ENCODE results near the gene PDE6A.
"Not testable (repeated sequence)": the region's sequence is repeated elsewhere in the genome, so short reads cannot be mapped to it uniquely, and the experiment has no call there.

PDE6A gene

DNA sequence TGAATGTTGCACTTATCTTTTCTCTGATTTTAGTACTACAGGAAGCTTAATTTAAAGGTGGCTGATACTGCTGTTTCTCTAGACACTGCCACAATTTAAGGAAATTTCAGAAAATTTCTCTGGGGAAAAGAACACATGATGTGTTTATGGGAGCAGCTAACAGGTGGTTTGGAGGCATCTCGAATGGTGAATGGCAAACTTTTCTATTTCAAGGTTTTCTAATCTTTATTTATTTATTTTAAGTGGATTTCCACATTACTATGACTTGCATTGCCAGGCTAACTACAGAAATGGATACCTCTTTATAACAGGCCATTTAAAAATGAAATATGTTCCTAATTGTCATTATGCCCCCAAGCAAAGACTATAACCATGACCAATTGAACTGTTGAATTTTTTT is 50.4 kb downstream of the PDE6A start:
- DNase-seq (ENCODE audit: low read depth): no peak

DNA sequence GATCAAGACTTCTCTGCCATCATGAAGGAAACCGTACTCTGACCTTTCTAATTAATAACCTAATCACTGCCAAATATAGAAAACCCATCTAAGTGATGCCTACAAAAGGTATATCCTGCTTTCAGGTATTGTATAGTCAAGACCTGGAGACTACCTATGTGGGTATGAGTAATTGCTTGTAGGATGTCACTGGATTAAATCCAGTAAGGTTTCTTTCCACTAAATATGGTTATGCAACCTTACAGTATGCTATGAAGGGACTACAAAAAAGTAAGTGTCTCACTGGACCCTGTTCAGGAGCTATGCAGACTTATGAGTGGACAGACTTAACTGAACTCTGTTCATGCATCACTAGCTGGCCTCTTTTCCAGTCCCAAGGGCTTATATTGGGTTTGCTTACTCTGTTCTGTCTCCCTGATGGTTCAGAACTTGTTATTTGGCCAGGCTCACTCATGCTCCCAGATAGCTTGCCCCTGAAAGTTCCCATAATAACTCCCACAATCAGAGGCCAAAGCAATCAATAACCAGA is 51.1 kb downstream of the PDE6A start:
- DNase-seq (ENCODE audit: low read depth): no peak

DNA sequence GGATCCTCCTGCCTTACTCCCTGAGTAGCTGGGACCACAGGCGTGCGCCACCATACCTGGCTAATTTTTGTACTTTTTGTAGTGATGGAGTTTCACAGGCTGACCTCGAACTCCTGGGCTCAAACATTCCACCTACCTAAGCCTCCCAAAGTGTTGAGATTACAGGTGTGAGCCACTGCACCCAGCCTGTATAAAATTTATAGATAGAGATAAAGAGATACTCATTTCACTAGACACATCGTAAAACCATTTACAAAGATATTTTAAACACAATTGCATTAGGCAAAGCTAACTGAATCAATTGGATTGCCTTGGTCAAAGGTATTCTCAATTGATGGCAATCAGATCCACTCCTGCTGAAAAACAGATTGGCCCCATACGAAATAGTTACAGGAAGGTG is 52.0 kb downstream of the PDE6A start:
- DNase-seq (ENCODE audit: low read depth): no peak

DNA sequence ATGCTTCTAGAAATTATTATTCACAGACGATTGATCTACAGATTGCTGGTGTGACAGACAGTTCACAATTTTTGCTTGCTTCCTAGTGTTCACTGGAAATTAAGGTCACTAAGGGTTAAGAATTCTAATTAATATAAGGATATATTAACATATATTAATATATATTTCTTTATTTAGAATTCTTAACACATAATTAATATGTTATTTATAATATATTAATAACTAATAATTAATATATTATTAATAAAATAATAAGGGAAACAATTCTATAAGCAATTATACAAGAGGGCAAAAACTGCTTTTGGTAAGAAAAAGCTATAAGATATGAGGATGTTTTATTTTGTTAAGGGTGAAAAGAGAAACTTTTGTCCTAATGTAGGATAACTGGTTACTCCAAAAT is 56.3 kb downstream of the PDE6A start:
- DNase-seq (ENCODE audit: low read depth): no peak

DNA sequence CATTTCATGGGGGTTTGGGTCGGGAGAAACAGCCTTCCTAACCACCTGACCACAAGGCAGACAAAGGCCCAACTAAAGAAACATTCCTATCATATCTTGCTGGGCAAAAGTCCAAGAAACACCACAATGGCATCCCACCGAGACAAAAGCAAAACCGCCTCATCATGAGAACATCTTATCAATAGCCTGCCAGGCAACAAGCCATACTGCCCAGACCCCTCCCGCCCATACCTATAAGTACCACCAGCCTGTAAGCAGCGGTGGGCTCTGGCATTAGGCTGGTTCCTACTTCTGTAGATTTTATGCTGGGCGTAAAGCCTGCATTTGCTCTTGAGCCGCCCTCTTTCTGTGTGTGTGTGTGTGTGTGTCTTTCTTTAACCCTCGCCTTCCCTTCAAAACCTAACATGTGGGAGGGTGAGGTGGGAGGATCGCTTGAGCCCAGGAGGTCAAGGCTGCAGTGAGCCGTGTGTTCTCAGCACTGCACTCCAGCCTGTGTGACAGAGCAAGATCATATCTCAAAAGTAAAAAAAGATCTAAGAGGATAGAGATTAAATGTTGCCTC is 56.9 kb downstream of the PDE6A start:
- no peak for DNase-seq (ENCODE audit: low read depth)

DNA sequence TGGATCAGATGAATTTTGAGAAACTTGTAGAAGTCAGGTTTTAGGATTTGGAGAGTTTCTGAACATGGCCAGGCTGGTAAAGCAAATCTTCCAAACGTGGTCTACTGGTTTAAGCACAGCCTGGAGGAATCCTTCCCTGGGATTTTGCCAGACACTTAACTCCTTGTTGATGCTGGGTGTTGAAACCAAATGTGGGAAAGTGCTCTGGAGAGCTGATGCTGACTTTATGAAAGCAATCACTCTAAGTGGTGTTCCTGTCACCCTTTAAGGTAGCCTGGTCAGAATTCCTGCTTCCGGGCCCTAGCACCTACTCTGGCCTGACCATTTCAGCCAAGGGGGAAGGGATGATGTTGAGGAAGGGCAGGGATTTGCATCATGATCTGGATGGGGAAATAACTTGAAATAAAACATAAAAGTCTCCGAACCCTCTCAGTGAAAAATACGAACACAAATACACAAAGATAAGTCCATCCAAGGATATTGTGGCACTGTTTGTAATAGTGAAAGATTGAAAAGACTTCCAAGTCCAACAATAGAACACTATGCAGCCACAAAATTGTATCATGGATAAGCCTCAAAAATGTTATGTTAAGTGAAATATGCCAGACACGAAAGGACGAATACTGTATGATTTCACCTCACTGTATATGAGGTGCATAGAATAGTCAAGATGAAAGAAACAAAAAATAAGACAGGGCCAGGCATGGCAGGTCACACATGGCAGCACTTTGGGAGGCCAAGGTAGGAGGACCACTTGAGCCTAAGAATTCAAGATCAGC is 57.7 kb downstream of the PDE6A start:
- no peak for DNase-seq (ENCODE audit: low read depth)

- no peak for DNase-seq (ENCODE audit: low read depth)
Measured at GRCh38 chr5:149886060-149886459, 58.5 kb downstream of the PDE6A start.

DNA sequence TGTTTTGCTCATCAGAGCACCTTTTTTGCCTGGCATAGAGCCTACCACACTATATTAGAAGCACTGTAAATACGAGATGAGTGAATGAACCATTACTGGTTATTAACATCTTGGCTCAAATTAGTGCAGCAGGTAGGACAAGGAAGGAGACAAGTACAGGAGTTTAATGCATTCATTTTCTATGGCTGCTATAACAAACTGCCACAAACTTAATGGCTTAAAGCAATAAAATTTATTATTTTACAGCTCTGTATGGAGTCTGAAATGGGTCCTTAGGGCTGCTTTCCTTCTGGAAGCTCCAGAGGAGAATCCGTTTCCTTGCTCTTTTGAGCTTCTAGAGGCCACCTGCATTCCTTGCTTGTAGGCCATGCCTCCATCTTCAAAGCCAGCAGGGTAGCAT is 59.1 kb downstream of the PDE6A start:
- DNase-seq (ENCODE audit: low read depth): no peak

DNA sequence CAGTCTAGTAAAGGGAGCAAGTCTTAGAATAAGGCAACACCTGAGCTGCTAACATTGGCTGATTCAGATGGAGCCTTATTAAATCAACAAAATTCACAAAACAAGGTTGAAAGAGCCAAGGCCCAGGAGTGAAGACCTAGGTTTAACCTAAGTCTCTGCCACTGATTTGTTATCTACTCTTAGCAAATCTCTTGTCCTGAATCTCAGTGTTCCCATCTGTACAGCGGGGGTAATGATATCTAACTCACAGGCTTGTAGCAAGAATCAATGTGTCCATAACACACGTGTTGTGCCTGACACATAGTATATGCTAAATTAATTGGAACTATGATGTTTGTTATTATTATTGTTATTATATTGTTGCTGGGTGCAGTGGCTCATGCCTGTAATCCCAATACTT is 61.0 kb downstream of the PDE6A start:
- DNase-seq (ENCODE audit: low read depth): no peak

GRCh38 chr5:149882633-149883032 is 62.0 kb downstream of the PDE6A start:
- not testable (repeated sequence) for DNase-seq (ENCODE audit: low read depth)

DNA sequence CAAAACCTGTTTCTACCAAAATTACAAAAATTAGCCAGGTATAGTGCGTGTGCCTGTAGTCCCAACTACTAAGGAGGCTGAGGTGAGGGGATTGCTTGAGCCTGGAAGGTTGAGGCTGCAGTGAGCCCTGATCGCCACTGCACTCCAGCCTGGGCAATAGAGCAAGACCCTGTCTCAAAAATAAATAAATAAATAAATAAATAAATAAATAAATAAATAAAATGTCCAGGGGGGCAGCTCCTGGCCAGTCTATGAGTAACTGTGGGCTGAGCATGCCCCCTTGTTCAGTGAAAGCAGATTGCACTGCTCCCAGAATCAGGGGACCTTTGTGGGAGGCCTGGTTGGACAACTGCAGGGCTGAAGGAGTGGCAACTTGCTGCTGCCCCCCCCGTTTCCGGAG is 62.7 kb downstream of the PDE6A start:
- DNase-seq (ENCODE audit: low read depth): no peak

GRCh38 chr5:149881069-149881622 is 63.4 kb downstream of the PDE6A start:
- DNase-seq (ENCODE audit: low read depth): no peak

DNA sequence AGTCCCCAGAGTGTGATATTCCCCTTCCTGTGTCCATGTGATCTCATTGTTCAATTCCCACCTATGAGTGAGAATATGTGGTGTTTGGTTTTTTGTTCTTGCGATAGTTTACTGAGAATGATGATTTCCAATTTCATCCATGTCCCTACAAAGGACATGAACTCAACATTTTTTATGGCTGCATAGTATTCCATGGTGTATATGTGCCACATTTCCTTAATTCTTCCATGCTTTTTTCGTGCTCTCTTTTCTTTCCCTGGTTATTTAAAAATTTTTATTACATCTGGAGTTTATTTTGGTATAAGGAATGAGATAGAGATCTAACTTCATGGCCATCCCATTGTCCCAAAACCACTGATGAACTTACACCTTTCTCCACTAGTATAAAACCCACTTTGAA is 65.0 kb downstream of the PDE6A start:
- DNase-seq (ENCODE audit: low read depth): not testable (repeated sequence)

DNA sequence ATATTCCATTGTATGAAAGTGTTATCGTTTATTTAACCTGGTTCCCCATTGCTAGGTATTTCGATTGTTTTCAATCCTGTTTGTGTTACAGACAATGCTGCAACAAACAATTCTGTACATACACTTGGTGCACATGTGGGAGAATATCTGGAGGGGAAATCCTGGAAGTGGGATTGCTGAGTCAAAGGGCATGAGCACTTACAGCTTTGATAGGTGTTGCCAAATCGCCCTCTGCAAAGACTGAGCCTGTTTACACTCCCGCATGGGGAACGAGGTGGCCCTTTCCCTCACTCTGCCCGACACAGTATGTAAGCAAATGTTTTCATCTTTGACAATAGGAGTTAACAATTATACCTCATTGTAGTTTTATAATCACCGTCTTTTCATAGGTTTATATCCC is 66.2 kb downstream of the PDE6A start:
- DNase-seq (ENCODE audit: low read depth): no peak

DNA sequence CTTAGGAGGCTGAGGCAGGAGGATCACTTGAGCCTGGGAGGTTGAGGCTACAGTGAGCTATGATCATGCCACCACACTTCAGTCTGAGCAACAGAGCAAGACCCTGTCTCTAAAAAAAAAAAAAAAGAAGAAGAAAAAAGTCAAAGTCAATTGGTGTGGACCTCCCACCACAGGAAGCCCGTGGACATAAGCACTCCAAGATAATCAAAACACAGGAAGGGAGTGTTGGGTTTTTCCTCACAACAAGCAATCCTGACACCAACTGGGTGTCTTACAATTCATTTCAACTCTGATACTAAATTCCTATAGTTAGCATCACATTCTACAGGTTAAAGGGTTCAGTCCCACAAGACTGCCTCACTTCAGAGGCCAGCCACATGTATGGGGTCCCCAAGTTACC is 70.7 kb downstream of the PDE6A start:
- DNase-seq (ENCODE audit: low read depth): no peak

DNA sequence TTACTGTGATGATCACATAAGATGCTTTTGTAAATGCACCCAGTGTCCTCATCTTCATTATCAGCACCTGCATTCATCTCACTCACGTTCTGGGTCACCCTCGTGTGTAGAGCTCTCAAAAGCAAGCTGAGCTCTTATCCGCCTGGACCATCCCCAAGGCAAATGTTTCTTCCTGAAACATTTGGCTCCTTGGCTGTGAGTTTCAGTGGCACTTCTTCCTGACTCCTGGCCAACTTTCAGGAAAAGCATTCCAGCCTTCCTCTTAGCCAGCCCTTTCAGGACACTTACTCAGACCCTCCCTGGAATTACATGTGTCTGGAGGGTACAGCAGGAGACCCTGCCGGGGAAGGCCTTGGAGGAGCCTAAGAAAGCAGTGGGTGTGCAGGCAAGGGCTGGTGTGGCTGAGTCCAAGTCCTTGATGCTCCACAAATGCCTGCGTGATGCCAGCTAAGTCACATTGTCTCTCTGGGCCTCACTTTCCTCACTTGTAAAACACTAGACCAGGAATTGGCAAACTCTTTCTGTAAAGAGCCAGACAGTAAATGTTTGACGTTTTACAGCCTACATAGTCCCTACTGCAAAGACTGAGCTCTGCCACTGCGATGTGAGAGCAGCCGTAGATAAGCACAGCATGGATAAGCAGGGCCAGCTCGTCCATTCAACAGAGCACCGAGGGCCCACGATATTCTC is 72.1 kb downstream of the PDE6A start:
- DNase-seq (ENCODE audit: low read depth): no peak

DNA sequence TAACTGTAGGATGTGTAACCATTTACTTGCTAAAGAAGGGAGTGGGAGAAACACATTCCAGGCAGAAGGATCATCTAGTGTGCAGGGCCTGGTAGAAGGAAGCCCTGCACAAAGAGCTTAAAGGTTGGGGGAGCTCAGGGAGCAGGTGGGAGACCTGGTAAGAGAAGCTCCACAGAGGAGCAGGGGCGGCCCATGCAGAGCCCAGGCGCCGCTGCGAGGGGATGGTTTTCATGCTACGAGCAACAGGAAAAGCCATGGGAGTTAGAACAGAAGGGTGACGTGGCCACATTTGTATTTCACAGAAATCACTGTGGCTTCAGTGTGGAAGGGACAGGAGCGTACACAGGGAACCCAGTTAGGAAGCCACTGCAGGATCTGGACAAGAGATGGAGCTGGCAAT is 73.1 kb downstream of the PDE6A start:
- no peak for DNase-seq (ENCODE audit: low read depth)

- DNase-seq (ENCODE audit: low read depth): no peak
Measured at GRCh38 chr5:149870697-149871096, 73.9 kb downstream of the PDE6A start.

DNA sequence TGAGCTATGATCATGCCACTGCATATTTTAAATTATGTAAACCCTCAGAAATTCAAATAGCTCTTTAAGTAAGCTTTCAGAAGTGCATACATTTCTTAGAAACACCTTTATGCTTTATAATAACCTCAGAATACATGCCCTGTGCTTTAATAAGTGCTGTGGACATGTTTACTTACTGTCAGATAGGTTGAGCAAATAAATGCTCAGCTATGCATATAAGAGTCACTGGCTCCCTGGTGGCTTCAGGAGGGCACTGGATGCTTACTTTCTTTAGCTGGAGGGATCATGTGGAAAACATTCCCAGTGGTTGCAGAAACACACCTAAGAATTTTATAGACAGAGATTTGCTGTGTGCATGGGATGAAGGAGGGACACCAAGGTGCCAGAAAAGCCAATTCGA is 74.4 kb downstream of the PDE6A start:
- DNase-seq (ENCODE audit: low read depth): no peak

GRCh38 chr5:149869411-149869821 is 75.2 kb downstream of the PDE6A start:
- DNase-seq (ENCODE audit: low read depth): no peak

GRCh38 chr5:149865746-149866145 is 78.8 kb downstream of the PDE6A start:
- no peak for DNase-seq (ENCODE audit: low read depth)

DNA sequence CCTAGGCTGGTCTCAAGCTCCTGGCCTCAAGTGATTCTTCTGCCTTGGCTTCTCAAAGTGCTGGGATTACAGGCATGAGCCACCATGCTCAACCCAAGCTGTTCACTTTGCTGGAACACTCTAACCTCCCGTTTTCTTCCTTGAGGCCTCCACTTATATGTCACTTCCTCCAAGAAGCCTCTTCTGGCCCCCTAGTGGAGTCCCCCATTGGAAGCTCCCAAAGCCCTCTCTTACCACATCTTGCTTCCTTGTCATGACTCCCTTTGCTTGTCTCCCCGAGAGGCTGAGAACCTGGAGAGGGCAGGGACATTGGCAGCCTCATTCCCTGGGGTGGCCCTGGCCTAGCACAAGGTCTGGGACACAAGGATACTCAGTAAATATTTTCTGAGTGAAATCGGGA is 80.8 kb downstream of the PDE6A start:
- no peak for DNase-seq (ENCODE audit: low read depth)

DNA sequence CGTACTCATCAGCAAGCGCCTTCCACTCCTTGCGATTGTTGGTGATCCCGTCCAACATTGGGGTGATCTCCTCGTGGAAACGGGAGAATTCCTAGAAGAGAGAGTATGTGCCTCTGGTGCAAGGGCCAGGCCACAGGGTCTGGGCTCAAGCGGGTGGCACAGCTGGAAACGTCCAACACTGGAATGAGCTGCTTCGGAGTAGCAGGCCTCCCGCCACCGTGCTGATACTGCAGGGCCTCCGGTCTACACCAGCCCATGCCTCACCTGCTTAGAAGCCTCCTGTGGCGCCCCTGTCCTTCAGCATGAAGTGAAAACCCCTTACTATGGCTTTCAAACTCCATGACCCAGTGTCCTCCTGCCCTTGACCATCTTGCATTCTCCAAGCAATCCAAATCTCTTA is 81.4 kb downstream of the PDE6A start:
- DNase-seq (ENCODE audit: low read depth): no peak
